Keratinocyte (primary cell): Measurements from ENCODE around the gene MGAT2. TPM values are rescaled to one million over a fixed set of nuclear protein-coding genes. Genes with fewer than 3 reads are reported as not detected.

Experiments used
- DNase-seq: peaks from one replicate; pipeline ENCODE4 v3.0.0-alpha.2; 2011; ENCODE audit warnings: low read depth, missing footprints, low spot score
- FAIRE-seq: peaks from 2 replicates; lab custom pipeline; 2011; peaks lifted over from hg19 to GRCh38; lab: Jason Lieb, UNC
- H2AFZ ChIP-seq: 2 replicates; pipeline ENCODE4 v1.6.0; 2012; ENCODE audit warnings: low read length, control low read depth, inconsistent platforms; ENCODE audit not compliant: control insufficient read depth
- H3K27ac ChIP-seq: 2 replicates; pipeline ENCODE4 v1.5.1; 2011; ENCODE audit warnings: low read length; ENCODE audit not compliant: control insufficient read depth, insufficient read depth
- H3K27me3 ChIP-seq: 3 replicates; pipeline ENCODE4 v1.6.0; 2011; ENCODE audit warnings: low read length; ENCODE audit not compliant: control insufficient read depth, insufficient read depth; ENCODE audit errors: extremely low read depth
- H3K36me3 ChIP-seq, 2 experiments: 2 replicates in 1 of 2; 3 replicates in 1 of 2; pipeline ENCODE4 v1.5.1; 2011; ENCODE audit warnings: low read length in 2 of 2, mild to moderate bottlenecking in 1 of 2; ENCODE audit not compliant: control insufficient read depth in 2 of 2, insufficient read depth in 2 of 2; ENCODE audit errors: extremely low read depth in 1 of 2
- H3K4me1 ChIP-seq: 3 replicates; pipeline ENCODE4 v1.5.1; 2011; ENCODE audit warnings: low read length; ENCODE audit not compliant: control insufficient read depth, insufficient read depth; ENCODE audit errors: extremely low read depth
- H3K4me2 ChIP-seq: 3 replicates; pipeline ENCODE4 v1.6.0; 2011; ENCODE audit warnings: low read depth, low read length; ENCODE audit not compliant: control insufficient read depth, insufficient read depth; ENCODE audit errors: extremely low read depth
- H3K4me3 ChIP-seq, 3 experiments: fragments of 200-600 bp in 1 of 3; sonication (generic) in 1 of 3; 2 replicates in 2 of 3; 3 replicates in 1 of 3; pipeline ENCODE4 v1.5.1; 2011 to 2016; ENCODE audit warnings: low read length in 3 of 3, mild to moderate bottlenecking in 3 of 3, control low read depth in 2 of 3, inconsistent platforms in 1 of 3, low read depth in 1 of 3, mixed read lengths in 1 of 3, mixed run types in 1 of 3, moderate library complexity in 1 of 3; ENCODE audit not compliant: control insufficient read depth in 2 of 3, insufficient read depth in 2 of 3; ENCODE audit errors: extremely low read depth in 1 of 3
- H3K79me2 ChIP-seq: 2 replicates; pipeline ENCODE4 v1.6.0; 2012; ENCODE audit warnings: low read length; ENCODE audit not compliant: control insufficient read depth, insufficient read depth
- H3K9ac ChIP-seq: 3 replicates; pipeline ENCODE4 v1.6.0; 2011; ENCODE audit warnings: low read length; ENCODE audit not compliant: control insufficient read depth, insufficient read depth; ENCODE audit errors: extremely low read depth
- H3K9me1 ChIP-seq: 3 replicates; pipeline ENCODE4 v1.6.0; 2011; ENCODE audit warnings: low read length; ENCODE audit not compliant: control insufficient read depth, insufficient read depth; ENCODE audit errors: extremely low read depth
- H3K9me3 ChIP-seq: 2 replicates; pipeline ENCODE4 v1.5.1; 2012; ENCODE audit warnings: low read depth, low read length; ENCODE audit not compliant: control insufficient read depth
- H4K20me1 ChIP-seq: 3 replicates; pipeline ENCODE4 v1.6.0; 2011; ENCODE audit warnings: low read length; ENCODE audit not compliant: control insufficient read depth, insufficient read depth; ENCODE audit errors: extremely low read depth
- CTCF ChIP-seq, 3 experiments: IDR thresholded peaks in 1 of 3; conservative IDR thresholded peaks in 1 of 3; optimal IDR thresholded peaks in 1 of 3; 2 replicates in 2 of 3; 3 replicates in 1 of 3; pipeline versions ENCODE3 to v1.5.1; 2011; ENCODE audit warnings: low read length in 3 of 3, mild to moderate bottlenecking in 3 of 3, moderate library complexity in 2 of 3, control low read depth in 1 of 3, inconsistent platforms in 1 of 3; ENCODE audit not compliant: insufficient read depth in 2 of 3; ENCODE audit errors: extremely low read depth in 1 of 3
- EZH2 ChIP-seq: IDR thresholded peaks from one replicate; pipeline ENCODE4 v1.6.1; 2012; ENCODE audit warnings: inconsistent platforms, mild to moderate bottlenecking, low read length, moderate library complexity
- dilution Hi-C: fragments of 300-500 bp; cut with MboI; formaldehyde crosslinking; loops from one replicate; pipeline ENCODE4 v1.7.0; 2020; ENCODE audit warnings: low sequenced_read_pairs; ENCODE audit not compliant: extremely low pct_ligation_motif_present
- polyA plus RNA-seq, 5 experiments: library from polyadenylated mRNA; depleted of rRNA in 3 of 5; stranded (reverse) in 3 of 5; stranded (forward) in 1 of 5; unstranded in 1 of 5; fragments of >200 nt; gene quantifications; 1 replicate in 1 of 5; 2 replicates in 3 of 5; 3 replicates in 1 of 5; pipeline versions ENCODE4 v1.2.1 to v1.2.3, GENCODE V29; 2011 to 2012; ENCODE audit warnings: missing spikeins in 2 of 5, low read depth in 1 of 5, low replicate concordance in 1 of 5

Gene MGAT2
- polyA plus RNA-seq, 1 donor (not counting 4 experiments of a cell fraction or from before 2014, with no cell fraction given) = 24.0 TPM

GRCh38 chr14:49637534-49638078 is 17.0 kb downstream of the MGAT2 start:
- Histone ChIP-seq H3K36me3 (peaks cover 3 to 4% of the 10 kb centered on the region in 2 experiments), H3K27me3 (no peaks in the 10 kb centered on the region), H3K27ac (no peak overlapping the region), H2AFZ (no peak overlapping the region), H4K20me1 (no peaks in the 10 kb centered on the region), H3K9me1 (no peaks in the 10 kb centered on the region), H3K9ac (no peak overlapping the region), H3K4me3 (no peak overlapping the region), H3K4me2 (no peak overlapping the region), H3K79me2 (peaks cover 73% of the 10 kb centered on the region), H3K4me1 (peaks cover 5% of the 10 kb centered on the region), H3K9me3 (no peaks in the 10 kb centered on the region)
- no peak for FAIRE-seq
- no peak for DNase-seq
- dilution Hi-C loops = no loop called here
- TF ChIP-seq CTCF (optimal IDR thresholded peaks at IDR 0.05 in 1 of 3, IDR thresholded peaks at IDR 0.05 in 1 of 3, conservative IDR thresholded peaks at IDR 0.05 in 1 of 3; ENCODE audit: extremely low read depth in 1 of 3, insufficient read depth in 2 of 3, low read length in 3 of 3) = no peak

GRCh38 chr14:49640540-49641417 is 20.2 kb downstream of the MGAT2 start:
- Histone ChIP-seq H3K27me3 (no peaks in the 10 kb centered on the region), H2AFZ (no peak overlapping the region), H3K27ac (no peak overlapping the region), H3K9ac (no peak overlapping the region), H3K79me2 (peaks cover 54% of the 10 kb centered on the region), H3K9me3 (no peaks in the 10 kb centered on the region), H3K4me3 (no peak overlapping the region), H3K36me3 (peaks cover 3 to 4% of the 10 kb centered on the region in 2 experiments), H3K4me2 (no peak overlapping the region), H4K20me1 (no peaks in the 10 kb centered on the region), H3K9me1 (no peaks in the 10 kb centered on the region), H3K4me1 (peaks cover 5% of the 10 kb centered on the region)
- FAIRE-seq = no peak
- TF ChIP-seq EZH2 (no peak), CTCF (optimal IDR thresholded peaks at IDR 0.05 in 1 of 3, IDR thresholded peaks at IDR 0.05 in 1 of 3, conservative IDR thresholded peaks at IDR 0.05 in 1 of 3; ENCODE audit: extremely low read depth in 1 of 3, insufficient read depth in 2 of 3, low read length in 3 of 3) (no peak)
- no peak for DNase-seq
- dilution Hi-C loops = no loop called here
